Measurements from ENCODE around the gene C1QTNF9B. TPM values are rescaled to one million over a fixed set of nuclear protein-coding genes. Genes with fewer than 3 reads are reported as not detected.

The C1QTNF9B gene
- total and polyA plus RNA-seq, 4 donors: 0.08 to 0.24 TPM; not detected in 2

DNA sequence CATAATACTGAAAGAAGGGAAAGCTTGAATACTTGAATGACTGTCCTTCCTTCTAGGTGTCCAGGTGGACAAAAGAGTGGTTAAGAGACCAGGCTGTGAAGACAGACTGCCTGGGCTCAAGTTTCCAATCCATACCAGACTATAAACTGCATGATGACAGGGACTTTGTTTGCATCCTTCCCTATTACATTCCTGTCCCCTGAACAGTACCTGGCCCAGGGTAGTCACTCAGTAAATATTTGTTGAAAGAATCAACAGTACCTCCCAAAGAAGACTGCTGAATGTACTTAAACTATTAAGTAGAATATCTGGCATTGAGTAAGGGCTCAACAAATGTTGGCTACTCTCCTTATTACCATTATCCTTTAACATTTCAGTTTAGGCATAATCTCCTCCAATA is 37.8 kb downstream of the C1QTNF9B start (continued):
- TF ChIP-seq, protein P1, sequence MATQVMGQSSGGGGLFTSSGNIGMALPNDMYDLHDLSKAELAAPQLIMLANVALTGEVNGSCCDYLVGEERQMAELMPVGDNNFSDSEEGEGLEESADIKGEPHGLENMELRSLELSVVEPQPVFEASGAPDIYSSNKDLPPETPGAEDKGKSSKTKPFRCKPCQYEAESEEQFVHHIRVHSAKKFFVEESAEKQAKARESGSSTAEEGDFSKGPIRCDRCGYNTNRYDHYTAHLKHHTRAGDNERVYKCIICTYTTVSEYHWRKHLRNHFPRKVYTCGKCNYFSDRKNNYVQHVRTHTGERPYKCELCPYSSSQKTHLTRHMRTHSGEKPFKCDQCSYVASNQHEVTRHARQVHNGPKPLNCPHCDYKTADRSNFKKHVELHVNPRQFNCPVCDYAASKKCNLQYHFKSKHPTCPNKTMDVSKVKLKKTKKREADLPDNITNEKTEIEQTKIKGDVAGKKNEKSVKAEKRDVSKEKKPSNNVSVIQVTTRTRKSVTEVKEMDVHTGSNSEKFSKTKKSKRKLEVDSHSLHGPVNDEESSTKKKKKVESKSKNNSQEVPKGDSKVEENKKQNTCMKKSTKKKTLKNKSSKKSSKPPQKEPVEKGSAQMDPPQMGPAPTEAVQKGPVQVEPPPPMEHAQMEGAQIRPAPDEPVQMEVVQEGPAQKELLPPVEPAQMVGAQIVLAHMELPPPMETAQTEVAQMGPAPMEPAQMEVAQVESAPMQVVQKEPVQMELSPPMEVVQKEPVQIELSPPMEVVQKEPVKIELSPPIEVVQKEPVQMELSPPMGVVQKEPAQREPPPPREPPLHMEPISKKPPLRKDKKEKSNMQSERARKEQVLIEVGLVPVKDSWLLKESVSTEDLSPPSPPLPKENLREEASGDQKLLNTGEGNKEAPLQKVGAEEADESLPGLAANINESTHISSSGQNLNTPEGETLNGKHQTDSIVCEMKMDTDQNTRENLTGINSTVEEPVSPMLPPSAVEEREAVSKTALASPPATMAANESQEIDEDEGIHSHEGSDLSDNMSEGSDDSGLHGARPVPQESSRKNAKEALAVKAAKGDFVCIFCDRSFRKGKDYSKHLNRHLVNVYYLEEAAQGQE (IDR thresholded peaks at IDR 0.05): no peak

DNA sequence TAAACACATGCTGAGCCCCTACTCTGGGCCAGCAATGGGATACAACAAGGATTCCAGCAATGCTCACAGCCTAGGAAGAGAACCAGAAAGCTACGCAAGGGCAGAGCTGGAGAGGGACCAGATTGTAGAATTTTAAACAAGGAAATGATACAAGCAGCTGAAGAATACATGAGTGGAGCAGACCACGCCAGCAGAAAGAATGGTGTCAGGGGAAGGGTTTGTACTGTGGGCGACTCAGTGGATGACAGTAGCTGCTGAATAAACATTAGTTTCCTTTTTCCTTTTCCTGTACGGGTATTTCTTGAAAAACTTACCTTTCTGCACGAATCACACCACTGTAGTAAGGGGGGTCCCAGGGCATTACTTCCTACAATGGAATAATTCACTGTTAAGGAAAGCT is 38.8 kb downstream of the C1QTNF9B start:
- no peak for TF ChIP-seq RXRA (IDR thresholded peaks at IDR 0.05)
- TF ChIP-seq, protein P2, sequence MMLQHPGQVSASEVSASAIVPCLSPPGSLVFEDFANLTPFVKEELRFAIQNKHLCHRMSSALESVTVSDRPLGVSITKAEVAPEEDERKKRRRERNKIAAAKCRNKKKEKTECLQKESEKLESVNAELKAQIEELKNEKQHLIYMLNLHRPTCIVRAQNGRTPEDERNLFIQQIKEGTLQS (IDR thresholded peaks at IDR 0.05): no peak
- TF ChIP-seq HNF4G (IDR thresholded peaks at IDR 0.05): no peak
- no peak for TF ChIP-seq NR2F2 (IDR thresholded peaks at IDR 0.05)
- TF ChIP-seq GABPA (IDR thresholded peaks at IDR 0.05 in 1 of 2, conservative IDR thresholded peaks at IDR 0.05 in 1 of 2): no peak
- TF ChIP-seq, protein P3, sequence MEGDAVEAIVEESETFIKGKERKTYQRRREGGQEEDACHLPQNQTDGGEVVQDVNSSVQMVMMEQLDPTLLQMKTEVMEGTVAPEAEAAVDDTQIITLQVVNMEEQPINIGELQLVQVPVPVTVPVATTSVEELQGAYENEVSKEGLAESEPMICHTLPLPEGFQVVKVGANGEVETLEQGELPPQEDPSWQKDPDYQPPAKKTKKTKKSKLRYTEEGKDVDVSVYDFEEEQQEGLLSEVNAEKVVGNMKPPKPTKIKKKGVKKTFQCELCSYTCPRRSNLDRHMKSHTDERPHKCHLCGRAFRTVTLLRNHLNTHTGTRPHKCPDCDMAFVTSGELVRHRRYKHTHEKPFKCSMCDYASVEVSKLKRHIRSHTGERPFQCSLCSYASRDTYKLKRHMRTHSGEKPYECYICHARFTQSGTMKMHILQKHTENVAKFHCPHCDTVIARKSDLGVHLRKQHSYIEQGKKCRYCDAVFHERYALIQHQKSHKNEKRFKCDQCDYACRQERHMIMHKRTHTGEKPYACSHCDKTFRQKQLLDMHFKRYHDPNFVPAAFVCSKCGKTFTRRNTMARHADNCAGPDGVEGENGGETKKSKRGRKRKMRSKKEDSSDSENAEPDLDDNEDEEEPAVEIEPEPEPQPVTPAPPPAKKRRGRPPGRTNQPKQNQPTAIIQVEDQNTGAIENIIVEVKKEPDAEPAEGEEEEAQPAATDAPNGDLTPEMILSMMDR (IDR thresholded peaks at IDR 0.05; ENCODE audit: low read depth, low read length, missing input control): no peak
- no peak for TF ChIP-seq YY1 (IDR thresholded peaks at IDR 0.05)
- no peak for TF ChIP-seq FOXA2 (IDR thresholded peaks at IDR 0.05)
- TF ChIP-seq, protein P4, sequence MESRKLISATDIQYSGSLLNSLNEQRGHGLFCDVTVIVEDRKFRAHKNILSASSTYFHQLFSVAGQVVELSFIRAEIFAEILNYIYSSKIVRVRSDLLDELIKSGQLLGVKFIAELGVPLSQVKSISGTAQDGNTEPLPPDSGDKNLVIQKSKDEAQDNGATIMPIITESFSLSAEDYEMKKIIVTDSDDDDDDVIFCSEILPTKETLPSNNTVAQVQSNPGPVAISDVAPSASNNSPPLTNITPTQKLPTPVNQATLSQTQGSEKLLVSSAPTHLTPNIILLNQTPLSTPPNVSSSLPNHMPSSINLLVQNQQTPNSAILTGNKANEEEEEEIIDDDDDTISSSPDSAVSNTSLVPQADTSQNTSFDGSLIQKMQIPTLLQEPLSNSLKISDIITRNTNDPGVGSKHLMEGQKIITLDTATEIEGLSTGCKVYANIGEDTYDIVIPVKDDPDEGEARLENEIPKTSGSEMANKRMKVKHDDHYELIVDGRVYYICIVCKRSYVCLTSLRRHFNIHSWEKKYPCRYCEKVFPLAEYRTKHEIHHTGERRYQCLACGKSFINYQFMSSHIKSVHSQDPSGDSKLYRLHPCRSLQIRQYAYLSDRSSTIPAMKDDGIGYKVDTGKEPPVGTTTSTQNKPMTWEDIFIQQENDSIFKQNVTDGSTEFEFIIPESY (IDR thresholded peaks at IDR 0.05): no peak
- no peak for TF ChIP-seq JUND (IDR thresholded peaks at IDR 0.05)
- TF ChIP-seq, protein P5, sequence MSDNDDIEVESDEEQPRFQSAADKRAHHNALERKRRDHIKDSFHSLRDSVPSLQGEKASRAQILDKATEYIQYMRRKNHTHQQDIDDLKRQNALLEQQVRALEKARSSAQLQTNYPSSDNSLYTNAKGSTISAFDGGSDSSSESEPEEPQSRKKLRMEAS (IDR thresholded peaks at IDR 0.05): no peak
- no peak for TF ChIP-seq RAD21 (IDR thresholded peaks at IDR 0.05)
- TF ChIP-seq EGR1 (IDR thresholded peaks at IDR 0.05; ENCODE audit: low read depth in 2 of 2): no peak
- TF ChIP-seq FOXA1 (IDR thresholded peaks at IDR 0.05): no peak
- TF ChIP-seq, protein P1 (IDR thresholded peaks at IDR 0.05): no peak
- no peaks in the 10 kb centered on the region for H3K27me3 ChIP-seq (ENCODE audit: control insufficient read depth in 4 of 4, insufficient read depth in 4 of 4, low read length in 3 of 4)
- no peak overlapping the region for H3K9ac ChIP-seq (ENCODE audit: low read depth in 1 of 2, low read length in 2 of 2)
- H3K4me3 ChIP-seq (ENCODE audit: low read depth in 1 of 3, low read length in 3 of 3): no peak overlapping the region
- WGBS: 90% methylated on average over 5 of the region's 5 CpGs
- DNase-seq (ENCODE audit: low spot score): no peak
- no peak overlapping the region for H3K27ac ChIP-seq (ENCODE audit: low read depth in 1 of 2, low read length in 2 of 2)
- no peaks in the 10 kb centered on the region for H3K9me3 ChIP-seq (ENCODE audit: control insufficient read depth in 4 of 4, low read length in 3 of 4)
- H3K4me1 ChIP-seq (ENCODE audit: control insufficient read depth in 4 of 4, insufficient read depth in 4 of 4, low read length in 3 of 4): no peaks in the 10 kb centered on the region
- H3K36me3 ChIP-seq (ENCODE audit: control insufficient read depth in 4 of 4, insufficient read depth in 3 of 4, low read depth in 1 of 4, low read length in 3 of 4): no peaks in the 10 kb centered on the region

Data from liver (tissue), 9 donors.